ENCODE results near the gene PCCA. TPM values are rescaled to one million over a fixed set of nuclear protein-coding genes. Genes with fewer than 3 reads are reported as not detected.

PCCA gene
- total and polyA plus RNA-seq, 2 donors (not counting 1 experiment from before 2014, with no cell fraction given), result 4.8 to 17.4 TPM

GRCh38 chr13:100530671-100531213 is 441.8 kb downstream of the PCCA start:
- H3K4me1 ChIP-seq (ENCODE audit: control insufficient read depth in 2 of 2, insufficient read depth in 2 of 2, low read length in 2 of 2), result no peaks in the 10 kb centered on the region
- no peaks in the 10 kb centered on the region for H3K79me2 ChIP-seq (ENCODE audit: control insufficient read depth, insufficient read depth, low read length)
- TF ChIP-seq CTCF (IDR thresholded peaks at IDR 0.05) (no peak), EZH2 (IDR thresholded peaks at IDR 0.05; ENCODE audit: borderline replicate concordance, insufficient read depth, low read depth, low read length, poor library complexity, severe bottlenecking) (no peak)
- no peak overlapping the region for H3K4me3 Mint-ChIP-seq
- intact Hi-C loops (cut with micrococcal nuclease), result no loop called here
- H4K20me1 ChIP-seq (ENCODE audit: control insufficient read depth, insufficient read depth, low read length, poor library complexity, severe bottlenecking), result no peaks in the 10 kb centered on the region
- 98% methylated on average over 10 of the region's 11 CpGs for WGBS (ENCODE audit: insufficient coverage)
- H3K27me3 Mint-ChIP-seq, result no peaks in the 10 kb centered on the region
- H3K9me3 Mint-ChIP-seq (ENCODE audit: insufficient read depth), result no peaks in the 10 kb centered on the region
- H3K4me2 ChIP-seq (replicated peaks; ENCODE audit: low read depth, low read length, poor library complexity, severe bottlenecking), result no peak overlapping the region
- H3K9me3 ChIP-seq (ENCODE audit: control extremely low read depth in 1 of 3, control insufficient read depth in 2 of 3, insufficient read depth in 1 of 3, low read length in 2 of 3), result peaks cover 0 to 13% (median 0%) of the 10 kb centered on the region in 3 donors
- H3K4me1 Mint-ChIP-seq, result no peaks in the 10 kb centered on the region
- ChIA-PET CTCF (interaction anchor here (0.5 to 1.4 kb wide), 4 partner anchors 12 to 328 kb away, joined by 3 to 5 read pairs (median 3); no protein-coding TSS in a partner anchor), POLR2A (no interaction called here)
- ATAC-seq (ENCODE audit: low read depth) (no peak), DNase-seq (no peak)
- no peak overlapping the region for H3K9ac ChIP-seq (ENCODE audit: low read length)
- H3K27ac Mint-ChIP-seq, result no peak overlapping the region
- no peaks in the 10 kb centered on the region for H3K27me3 ChIP-seq (replicated peaks in 1 of 4; ENCODE audit: control extremely low read depth in 1 of 4, control insufficient read depth in 3 of 4, insufficient read depth in 4 of 4, low read length in 3 of 4)
- no peaks in the 10 kb centered on the region for H3K36me3 ChIP-seq (replicated peaks in 1 of 2; ENCODE audit: control extremely low read depth in 1 of 2, control insufficient read depth in 1 of 2, extremely low read depth in 1 of 2, insufficient read depth in 2 of 2, low read length in 1 of 2)
- H3K27ac ChIP-seq (ENCODE audit: low read length in 2 of 2), result no peak overlapping the region
- no peak overlapping the region for H2AFZ ChIP-seq (ENCODE audit: insufficient read depth, low read depth, low read length, poor library complexity, severe bottlenecking)
- H3K4me3 ChIP-seq (ENCODE audit: control extremely low read depth in 1 of 5, extremely low read depth in 1 of 5, insufficient read depth in 1 of 5, low read depth in 2 of 5, low read length in 4 of 5), result no peak overlapping the region

DNA sequence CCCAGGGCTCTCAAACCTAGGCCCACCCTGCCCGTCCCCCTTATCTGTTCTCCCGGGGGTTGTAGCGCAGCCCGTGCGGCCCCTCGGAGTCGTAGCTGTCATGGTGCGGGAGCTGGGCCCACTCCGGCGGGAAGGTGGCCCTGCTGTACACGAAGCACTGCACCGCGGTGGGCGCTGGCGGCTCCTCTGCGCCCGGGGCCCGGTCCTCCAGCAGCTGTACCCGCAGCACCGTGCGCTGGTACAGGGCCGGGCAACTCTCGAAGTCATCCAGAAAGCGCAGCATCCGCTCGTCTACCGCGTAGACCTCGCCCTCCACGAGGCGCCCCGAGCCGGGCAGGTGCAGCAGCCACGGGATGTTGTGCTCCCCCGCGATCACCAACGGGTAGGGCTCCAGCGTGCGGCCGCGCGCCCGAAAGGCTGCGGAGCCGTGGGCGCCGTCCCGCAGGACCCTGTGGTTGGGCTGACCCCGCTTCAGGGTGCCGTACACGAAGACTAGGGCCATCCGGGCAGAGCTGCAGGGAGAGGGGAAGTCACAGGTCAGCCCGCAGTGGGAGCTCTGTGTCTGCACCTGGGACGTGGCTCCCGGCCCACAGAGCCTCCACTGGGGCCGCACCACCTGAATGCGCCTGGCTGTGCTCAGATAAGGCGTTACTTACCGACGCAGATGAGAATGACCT is 443.3 kb downstream of the PCCA start:
- no peaks in the 10 kb centered on the region for H3K27me3 Mint-ChIP-seq

More for the DNA sequence above, 443.3 kb downstream of the PCCA start:
- Histone ChIP-seq H3K36me3 (replicated peaks in 1 of 2; ENCODE audit: control extremely low read depth in 1 of 2, control insufficient read depth in 1 of 2, extremely low read depth in 1 of 2, insufficient read depth in 2 of 2, low read length in 1 of 2) (no peaks in the 10 kb centered on the region), H3K4me2 (replicated peaks; ENCODE audit: low read depth, low read length, poor library complexity, severe bottlenecking) (no peak overlapping the region), H3K9me3 (ENCODE audit: control extremely low read depth in 1 of 3, control insufficient read depth in 2 of 3, insufficient read depth in 1 of 3, low read length in 2 of 3) (peaks cover 0 to 13% (median 0%) of the 10 kb centered on the region in 3 donors), H3K4me1 (ENCODE audit: control insufficient read depth in 2 of 2, insufficient read depth in 2 of 2, low read length in 2 of 2) (no peaks in the 10 kb centered on the region), H3K79me2 (ENCODE audit: control insufficient read depth, insufficient read depth, low read length) (no peaks in the 10 kb centered on the region), H3K9ac (ENCODE audit: low read length) (no peak overlapping the region), H2AFZ (ENCODE audit: insufficient read depth, low read depth, low read length, poor library complexity, severe bottlenecking) (no peak overlapping the region), H4K20me1 (ENCODE audit: control insufficient read depth, insufficient read depth, low read length, poor library complexity, severe bottlenecking) (no peaks in the 10 kb centered on the region), H3K27ac (ENCODE audit: low read length in 2 of 2) (no peak overlapping the region), H3K27me3 (replicated peaks in 1 of 4; ENCODE audit: control extremely low read depth in 1 of 4, control insufficient read depth in 3 of 4, insufficient read depth in 4 of 4, low read length in 3 of 4) (no peaks in the 10 kb centered on the region), H3K4me3 (ENCODE audit: control extremely low read depth in 1 of 5, extremely low read depth in 1 of 5, insufficient read depth in 1 of 5, low read depth in 2 of 5, low read length in 4 of 5) (no peak overlapping the region)
- no peak for ATAC-seq (ENCODE audit: low read depth)
- no peak for DNase-seq
- 96% methylated on average over 58 of the region's 60 CpGs for WGBS (ENCODE audit: insufficient coverage)
- intact Hi-C loops (cut with micrococcal nuclease), result no loop called here
- ChIA-PET CTCF (no interaction called here), POLR2A (no interaction called here)
- Mint-ChIP-seq H3K4me1 (no peaks in the 10 kb centered on the region), H3K27ac (no peak overlapping the region), H3K4me3 (no peak overlapping the region), H3K9me3 (ENCODE audit: insufficient read depth) (no peaks in the 10 kb centered on the region)
- TF ChIP-seq CTCF (IDR thresholded peaks at IDR 0.05), result no peak
